NCI-H2171 treated with DMSO at 0.1 percent for 48 hours (cell line): ENCODE results near the gene DENND1C.
"Not testable (repeated sequence)": the region's sequence is repeated elsewhere in the genome, so short reads cannot be mapped to it uniquely, and the experiment has no call there.

ENCODE experiments used
- DNase-seq: peaks from one replicate; lab custom pipeline; 2025; lab: John Stamatoyannopoulos, UW

DENND1C gene

DNA sequence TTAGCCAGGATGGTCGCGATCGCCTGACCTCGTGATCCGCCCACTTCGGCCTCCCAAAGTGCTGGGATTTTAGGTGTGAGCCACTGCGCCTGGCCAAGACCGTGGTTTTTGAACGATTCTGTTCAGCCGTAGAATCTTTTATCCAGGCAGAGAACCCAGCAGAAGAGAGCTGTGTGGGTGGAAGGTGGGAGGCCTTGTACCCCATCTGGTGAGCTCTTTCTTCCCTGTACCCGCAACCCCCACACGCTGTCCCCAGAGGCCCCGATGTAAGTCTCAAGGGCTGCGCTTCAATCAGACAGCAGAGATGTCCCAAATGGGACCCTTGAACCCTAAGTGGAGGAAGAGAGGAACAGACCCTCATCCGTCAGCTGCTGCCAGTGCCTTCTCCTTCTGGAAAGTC is 25.7 kb downstream of the DENND1C start:
- no peak for DNase-seq

DNA sequence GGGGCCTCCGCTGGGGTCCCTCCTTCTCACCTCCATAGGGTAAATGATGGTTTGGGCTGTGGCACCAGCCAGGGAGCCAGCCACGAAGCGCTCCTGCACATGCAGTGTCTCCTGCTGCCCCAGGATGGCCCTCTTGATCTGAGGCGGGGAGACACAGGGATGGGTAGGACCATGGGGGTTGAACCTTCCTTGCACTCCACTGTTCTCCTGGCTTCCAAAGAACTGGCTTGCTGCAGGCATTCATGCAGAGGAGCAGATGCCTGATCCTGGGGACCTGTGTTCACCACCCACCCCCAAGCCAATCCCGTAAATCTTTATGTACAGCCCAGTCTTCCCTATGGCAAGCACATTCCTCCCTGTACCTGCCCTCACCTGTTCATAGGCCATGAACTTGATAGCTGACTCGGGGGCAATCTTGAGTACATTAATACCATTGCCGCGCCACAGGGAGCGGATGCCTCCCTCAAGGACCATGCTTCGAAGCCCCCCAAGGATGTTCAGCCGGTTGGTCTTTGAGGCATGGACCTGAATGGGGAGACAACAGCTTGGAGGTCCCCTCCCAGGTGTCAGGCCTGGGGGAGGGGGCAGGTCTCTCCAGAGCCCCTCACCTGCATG is 27.5 kb downstream of the DENND1C start:
- DNase-seq: no peak

DNA sequence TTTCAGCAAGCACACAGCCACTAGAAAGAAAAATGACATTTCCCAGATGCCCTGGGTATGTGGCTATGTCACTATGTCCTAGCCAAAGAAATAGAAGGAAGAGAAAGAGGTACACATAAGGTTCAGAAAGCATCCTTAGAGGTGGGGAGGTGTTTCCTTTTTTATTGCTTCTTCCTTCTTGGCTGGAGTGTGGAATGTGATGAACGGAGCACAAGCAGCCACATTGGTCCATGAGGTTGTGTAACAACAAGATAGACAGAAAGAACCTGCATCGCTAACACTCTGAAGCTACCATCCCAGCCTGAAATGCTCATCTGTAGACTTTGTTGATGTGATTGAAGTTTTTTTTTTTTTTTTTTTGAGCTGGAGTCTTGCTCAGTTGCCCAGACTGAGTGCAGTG is 28.7 kb downstream of the DENND1C start:
- no peak for DNase-seq

DNA sequence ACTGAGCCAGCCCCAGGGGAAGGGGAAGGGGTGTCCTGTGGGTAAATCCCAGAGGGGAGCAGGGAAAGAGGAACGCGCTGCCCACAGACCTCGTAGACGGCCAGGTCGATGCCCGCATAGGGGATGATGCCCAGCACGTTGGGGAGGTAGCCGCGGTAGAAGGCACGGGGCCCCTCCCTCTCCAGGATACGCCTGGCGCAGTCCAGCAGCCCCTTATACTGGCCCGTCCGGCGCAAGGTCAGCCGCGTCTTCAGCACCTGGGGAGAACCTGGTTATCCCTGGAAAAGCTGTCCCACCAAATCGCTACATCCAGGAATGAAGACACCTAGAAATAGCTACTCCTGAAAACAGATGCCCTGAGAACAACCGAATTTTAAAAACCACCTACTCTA is 29.4 kb downstream of the DENND1C start:
- DNase-seq: no peak

DNA sequence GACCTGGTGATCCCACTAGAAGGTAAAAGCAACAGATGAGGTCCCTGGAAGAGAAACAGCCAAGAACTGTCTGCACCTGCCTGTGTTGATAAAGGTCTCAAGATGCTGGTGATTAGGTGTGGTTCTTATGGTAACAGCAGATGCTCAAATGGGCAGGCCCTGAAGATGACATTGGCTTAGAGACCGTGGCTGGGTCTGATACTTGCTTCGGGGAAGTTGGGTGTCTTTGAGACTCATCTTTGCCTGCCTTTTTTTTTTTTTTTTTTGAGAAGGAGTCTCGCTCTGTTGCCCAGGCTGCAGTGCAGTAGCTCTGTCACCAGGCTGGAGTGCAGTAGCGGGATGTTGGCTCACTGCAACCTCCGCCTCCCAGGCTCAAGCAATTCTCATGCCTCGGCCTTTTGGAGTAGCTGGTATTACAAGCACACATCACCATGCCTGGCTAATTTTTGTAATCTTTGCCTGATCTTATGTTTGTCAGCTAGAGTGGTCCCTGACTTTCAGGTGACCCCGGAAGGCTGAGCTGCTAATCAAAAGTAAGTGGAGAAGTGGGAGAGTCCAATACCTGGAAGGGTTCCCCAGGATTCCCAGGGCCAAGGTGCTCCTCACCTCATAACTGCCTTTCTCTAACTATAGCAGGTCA is 29.9 kb downstream of the DENND1C start:
- no peak for DNase-seq

GRCh38 chr19:6450166-6450565 is 31.4 kb downstream of the DENND1C start:
- no peak for DNase-seq

DNA sequence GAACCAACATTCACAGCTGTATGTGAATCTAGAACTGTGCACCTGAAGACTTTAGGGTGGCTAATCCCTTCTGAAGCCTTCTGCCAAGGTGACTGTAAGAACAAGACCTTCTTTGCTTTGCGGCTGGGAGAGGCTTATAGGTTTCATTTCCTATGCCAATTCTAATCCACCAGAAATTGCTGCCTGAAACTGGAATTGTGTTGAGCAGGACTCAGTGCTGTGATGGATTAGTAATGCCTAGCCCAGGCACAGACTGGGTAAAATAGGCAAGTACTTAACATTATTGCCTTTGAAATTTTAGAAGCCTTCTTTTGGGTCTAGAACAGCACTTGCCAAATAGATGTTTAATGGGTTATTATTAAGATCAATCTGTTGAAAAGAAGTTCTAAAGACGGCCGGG is 33.5 kb downstream of the DENND1C start:
- DNase-seq: no peak

DNA sequence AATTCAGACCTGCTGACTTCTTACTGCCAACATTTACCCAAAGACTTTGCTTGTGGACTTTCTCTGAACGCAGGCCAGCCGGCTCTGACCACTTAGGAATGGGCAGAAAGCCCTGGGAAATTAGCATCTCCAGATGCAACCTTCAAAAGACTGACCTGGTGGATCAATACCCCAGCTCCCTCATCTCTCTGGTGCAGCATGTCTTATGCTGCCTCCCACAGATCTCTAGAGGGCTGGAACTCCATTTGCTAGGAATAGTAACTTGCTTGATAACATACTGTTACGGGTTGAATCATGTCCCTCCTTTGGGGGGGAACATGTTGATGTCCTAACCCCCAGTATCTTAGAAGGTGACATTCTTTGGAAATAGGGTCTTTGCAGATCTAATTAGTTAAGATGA is 35.1 kb downstream of the DENND1C start:
- DNase-seq: no peak

- DNase-seq: no peak
Observed at GRCh38 chr19:6443986-6444385, 37.6 kb downstream of the DENND1C start.

GRCh38 chr19:6442087-6442688 is 39.4 kb downstream of the DENND1C start:
- DNase-seq: no peak

- no peak for DNase-seq
Observed at GRCh38 chr19:6440905-6441304, 40.7 kb downstream of the DENND1C start.

DNA sequence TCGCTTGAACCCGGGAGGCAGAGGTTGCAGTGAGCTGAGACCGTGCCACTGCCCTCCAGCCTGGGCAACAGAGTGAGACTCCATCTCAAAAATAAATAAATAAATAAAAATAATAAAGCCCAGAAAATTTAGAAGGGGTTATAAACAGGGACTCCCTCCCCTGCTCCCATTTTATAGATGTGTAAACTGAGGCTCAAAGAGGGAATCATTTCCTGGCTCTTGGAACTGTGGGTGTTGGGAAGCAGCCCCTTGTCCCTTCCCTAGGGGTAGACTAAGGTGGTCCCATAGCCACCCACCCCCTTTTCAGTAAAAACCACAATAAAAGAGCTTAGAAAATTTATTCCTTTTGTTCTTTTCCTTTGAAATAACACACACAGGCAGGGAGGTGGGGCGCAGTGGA is 41.8 kb downstream of the DENND1C start:
- DNase-seq: no peak

DNA sequence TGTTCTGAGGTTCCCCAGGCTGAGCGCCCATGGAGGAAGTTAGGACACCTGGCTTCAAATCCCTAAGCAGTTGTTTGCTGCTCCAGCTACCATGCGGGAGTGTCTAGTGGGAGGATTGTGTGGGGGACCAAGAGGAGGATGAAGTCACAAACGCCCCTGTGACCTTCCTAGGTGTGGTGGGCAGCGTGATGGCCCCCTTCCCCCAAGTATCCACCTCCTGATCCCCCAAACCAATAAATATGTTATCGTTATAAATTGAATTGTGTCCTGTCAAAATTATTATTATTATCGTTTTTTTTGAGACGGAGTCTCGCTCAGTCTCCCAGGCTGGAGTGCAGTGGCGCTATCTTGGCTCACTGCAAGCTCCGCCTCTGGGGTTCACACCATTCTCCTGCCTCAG is 47.9 kb downstream of the DENND1C start, which contains the start of gene SLC25A41:
Gene SLC25A41 (minus strand): TSS at position 101 of the 400 bp plus-strand sequence. CDS start 70 bp downstream, at position 31.
- no peak for DNase-seq

DNA sequence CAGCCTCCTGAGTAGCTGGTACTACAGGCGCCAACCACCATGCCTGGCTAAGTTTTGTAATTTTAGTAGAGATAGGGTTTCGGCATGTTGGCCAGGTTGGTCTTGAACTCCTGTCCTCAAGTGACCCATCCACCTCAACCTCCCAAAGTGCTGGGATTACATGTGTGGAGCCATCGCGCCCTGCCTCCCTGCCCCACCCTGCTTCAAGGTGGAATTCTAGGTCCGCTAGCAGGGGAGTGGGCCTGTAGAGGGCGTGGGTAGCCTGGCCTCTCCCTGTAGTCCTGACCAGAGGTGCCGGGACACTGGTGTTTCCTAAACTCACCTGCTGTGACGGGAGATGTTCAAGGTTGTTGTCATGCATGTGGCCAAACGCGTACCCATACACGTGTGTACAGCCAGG is 48.4 kb downstream of the DENND1C start:
- no peak for DNase-seq

- DNase-seq: no peak
Observed at GRCh38 chr19:6431891-6432290, 49.7 kb downstream of the DENND1C start.

GRCh38 chr19:6429419-6430221 is 52.0 kb downstream of the DENND1C start:
- DNase-seq: no peak

DNA sequence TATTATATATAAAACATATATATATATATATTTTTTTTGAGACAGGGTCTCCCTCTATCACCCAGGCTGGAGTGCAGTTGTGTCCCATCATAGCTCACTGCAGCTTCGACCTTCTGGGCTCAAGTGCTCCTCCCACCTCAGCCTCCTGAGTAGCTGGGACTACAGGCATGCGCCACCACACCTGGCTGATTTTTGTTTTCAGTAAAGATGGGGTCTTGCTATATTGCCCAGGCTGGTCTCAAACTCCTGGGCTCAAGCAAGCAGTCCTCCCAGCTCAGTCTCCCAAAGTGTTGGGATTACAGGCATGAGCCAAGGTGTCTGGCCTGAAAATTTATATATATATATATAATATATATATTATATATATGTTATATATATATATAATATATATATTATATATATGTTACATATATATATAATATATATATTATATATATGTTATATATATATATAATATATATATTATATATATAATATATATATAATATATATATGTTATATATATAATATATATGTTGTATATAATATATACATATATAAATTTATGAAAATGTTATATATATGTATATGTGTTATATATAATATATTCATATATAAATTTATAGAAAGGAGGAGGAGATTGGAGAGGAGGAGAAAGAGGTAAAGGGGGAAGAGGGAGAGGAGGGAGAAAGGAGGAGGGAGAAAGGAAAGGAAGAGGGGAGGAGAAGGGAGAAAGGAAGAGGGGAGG is 52.7 kb downstream of the DENND1C start:
- not testable (repeated sequence) for DNase-seq

DNA sequence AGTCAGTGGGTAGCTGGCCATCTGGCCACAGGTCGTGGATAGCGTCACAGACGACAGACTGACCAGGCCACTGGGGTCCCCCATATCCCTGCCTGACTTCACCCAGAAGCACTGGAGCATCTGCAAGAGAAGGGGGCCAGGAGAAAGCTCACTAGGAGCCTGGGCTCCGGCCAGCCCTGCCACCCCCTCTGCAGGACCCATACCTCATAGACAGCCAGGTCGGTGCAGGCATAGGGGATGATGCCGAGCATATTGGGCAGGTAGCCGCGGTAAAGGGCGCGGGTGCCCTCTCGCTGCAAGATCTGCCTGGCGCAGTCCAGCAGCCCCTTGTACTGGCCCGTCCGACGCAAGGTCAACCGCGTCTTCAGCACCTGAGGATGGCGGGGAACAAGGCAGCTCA is 54.5 kb downstream of the DENND1C start:
- no peak for DNase-seq

DNA sequence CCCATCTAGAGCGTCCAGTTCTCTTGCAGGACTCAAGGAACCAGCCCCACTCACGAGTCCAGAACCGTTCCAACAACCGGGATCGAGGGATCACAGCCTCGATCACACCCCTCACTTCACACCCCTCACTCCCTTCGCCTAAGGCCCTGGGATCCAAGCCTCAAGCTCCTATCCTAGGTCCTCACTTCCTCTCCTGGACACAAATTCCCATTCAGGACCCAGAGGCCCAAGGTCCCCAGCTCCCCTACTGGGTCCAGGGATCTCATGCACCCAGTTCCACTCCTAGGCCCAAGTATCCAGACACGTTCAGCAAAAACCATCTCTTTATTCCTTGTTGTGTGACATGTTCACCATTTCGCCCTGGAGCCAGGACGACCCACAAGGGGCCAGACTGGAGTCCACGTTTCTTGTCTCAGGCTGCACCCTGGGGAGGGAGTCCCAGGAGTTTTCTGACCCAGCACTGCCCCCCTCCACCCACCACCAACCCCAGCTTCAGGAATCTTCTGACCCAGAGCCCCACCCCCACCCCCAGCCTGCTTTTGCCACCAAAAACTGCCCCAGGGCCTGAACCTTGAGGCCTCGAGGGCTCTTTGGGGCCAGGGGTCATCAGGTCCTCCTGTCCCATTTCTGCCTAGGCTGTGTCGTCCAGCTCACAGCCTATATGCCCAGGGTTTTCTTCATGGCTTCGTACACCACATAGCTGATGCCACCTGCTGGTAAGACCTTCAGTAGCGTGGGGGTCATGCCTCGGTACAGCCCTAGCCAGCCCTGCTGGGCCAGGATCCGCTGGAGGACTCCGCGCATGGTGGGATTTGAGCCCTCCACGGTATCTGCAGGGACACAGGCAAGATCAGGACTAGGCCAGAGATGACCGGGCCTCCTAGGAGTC is 55.6 kb downstream of the DENND1C start:
- DNase-seq: no peak

- peak; percentile 100 for DNase-seq
Observed at GRCh38 chr19:6424939-6425731, 56.5 kb downstream of the DENND1C start.
